Caco-2 (cell line): Measurements from ENCODE around the gene IQCK. TPM values are rescaled to one million over a fixed set of nuclear protein-coding genes. Genes with fewer than 3 reads are reported as not detected.

Experiments
- BruUV-seq: library from RNA; stranded (reverse); fragments of 400-500 nt; replicated peaks from 2 replicates; lab custom pipeline; 2021; lab: Mats Ljungman, UMichigan
- CTCF ChIA-PET: fragments of 300-600 bp; sonication (Branson Sonifier 250); formaldehyde crosslinking; loops from one replicate; lab custom pipeline; 2022; ENCODE audit warnings: antibody characterized with exemption; lab: Charles Lee
- POLR2A ChIA-PET: fragments of 300-600 bp; sonication (Branson Sonifier 250); formaldehyde crosslinking; loops from one replicate; lab custom pipeline; 2022; ENCODE audit warnings: antibody characterized with exemption; lab: Charles Lee
- DNase-seq, 2 experiments: peaks; one replicate each; pipeline versions ENCODE4 v3.0.0 to v3.0.0-alpha.2; 2020 to 2022
- H3K27me3 ChIP-seq: replicated peaks from 2 replicates; pipeline ENCODE4 v1.6.0; 2011; ENCODE audit warnings: low read length; ENCODE audit not compliant: control insufficient read depth, insufficient read depth
- H3K36me3 ChIP-seq: 2 replicates; pipeline ENCODE4 v1.5.1; 2011; ENCODE audit warnings: low read length; ENCODE audit not compliant: control insufficient read depth, insufficient read depth
- H3K4me1 ChIP-seq: fragments of 250-450 bp; sonication (Bioruptor Pico); 2 replicates; pipeline ENCODE4 v1.5.1; 2020; ENCODE audit warnings: mild to moderate bottlenecking
- H3K4me3 ChIP-seq: 2 replicates; pipeline ENCODE4 v1.5.1; 2011; ENCODE audit warnings: low read depth, mild to moderate bottlenecking, control low read depth, low read length
- H3K9me3 ChIP-seq: fragments of 250-450 bp; sonication (Bioruptor Pico); 2 replicates; pipeline ENCODE4 v1.5.1; 2020; ENCODE audit warnings: mild to moderate bottlenecking, moderate library complexity
- H3K27ac Mint-ChIP-seq: one replicate; pipeline ENCODE4 v1.8.0; 2022; ENCODE audit warnings: mixed read lengths; ENCODE audit not compliant: unreplicated experiment
- H3K27me3 Mint-ChIP-seq: one replicate; pipeline ENCODE4 v1.8.0; 2022; ENCODE audit warnings: mixed read lengths; ENCODE audit not compliant: insufficient read depth, unreplicated experiment
- H3K36me3 Mint-ChIP-seq: one replicate; pipeline ENCODE4 v1.8.0; 2022; ENCODE audit warnings: mild to moderate bottlenecking, mixed read lengths; ENCODE audit not compliant: insufficient read depth, unreplicated experiment
- H3K4me1 Mint-ChIP-seq: one replicate; pipeline ENCODE4 v1.8.0; 2022; ENCODE audit warnings: low read depth, mixed read lengths; ENCODE audit not compliant: unreplicated experiment
- H3K4me3 Mint-ChIP-seq: one replicate; pipeline ENCODE4 v1.8.0; 2022; ENCODE audit warnings: mild to moderate bottlenecking, moderate library complexity, mixed read lengths; ENCODE audit not compliant: unreplicated experiment
- H3K9me3 Mint-ChIP-seq: one replicate; pipeline ENCODE4 v1.8.0; 2022; ENCODE audit warnings: mixed read lengths; ENCODE audit not compliant: unreplicated experiment
- intact Hi-C: fragments of 100-400 bp; cut with micrococcal nuclease; formaldehyde crosslinking; loops from one replicate; pipeline ENCODE4 v1.10.0; 2022; ENCODE audit not compliant: unreplicated experiment
- total RNA-seq: library from RNA; stranded (reverse); gene quantifications from 2 replicates; pipeline ENCODE4 v1.2.3, GENCODE V29; 2022
- TF ChIP-seq, protein P1 (sequence below), 2 experiments: fragments of 200-600 bp in 1 of 2; IDR thresholded peaks; 1 replicate in 1 of 2; 2 replicates in 1 of 2; pipeline versions ENCODE4 v1.5.1 to v1.8.0; 2011 to 2022; ENCODE audit warnings: antibody characterized with exemption in 1 of 2, control low read depth in 1 of 2, inconsistent platforms in 1 of 2, low read depth in 1 of 2, low read length in 1 of 2, mild to moderate bottlenecking in 1 of 2, moderate library complexity in 1 of 2; ENCODE audit not compliant: insufficient read depth in 1 of 2, severe bottlenecking in 1 of 2, unreplicated experiment in 1 of 2

Gene IQCK
- total RNA-seq, 1 experiment from 2014 or later, result 2.0 TPM

DNA sequence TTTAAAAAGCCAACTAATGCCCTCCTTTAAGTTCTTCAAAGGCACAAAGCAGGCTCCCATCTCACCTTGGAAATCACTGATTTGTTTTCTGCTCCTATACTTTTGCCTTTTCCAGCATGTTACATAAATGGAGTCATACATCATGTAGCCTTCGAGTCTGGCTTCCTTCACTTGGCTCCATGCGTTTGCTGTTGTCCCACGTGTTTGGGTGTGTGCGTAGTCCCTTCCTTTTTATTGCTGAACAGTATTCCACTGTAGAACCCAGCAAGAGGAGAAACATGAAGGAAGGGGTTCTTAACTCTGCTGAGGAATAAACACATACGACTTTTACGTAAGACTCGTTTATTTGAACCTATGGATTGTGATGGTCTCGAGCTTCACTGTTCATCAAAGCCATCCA, 84.5 kb downstream of the IQCK start:
- no peak for DNase-seq
- H3K27me3 ChIP-seq, result no peaks in the 10 kb centered on the region
- H3K36me3 Mint-ChIP-seq, result no peaks in the 10 kb centered on the region
- no peak overlapping the region for H3K4me3 ChIP-seq
- ChIA-PET POLR2A (no interaction called here), CTCF (no interaction called here)
- no peak overlapping the region for H3K27ac Mint-ChIP-seq
- H3K4me1 ChIP-seq, result no peaks in the 10 kb centered on the region
- H3K27me3 Mint-ChIP-seq, result no peaks in the 10 kb centered on the region
- intact Hi-C loops, result no loop called here
- TF ChIP-seq, protein P1, sequence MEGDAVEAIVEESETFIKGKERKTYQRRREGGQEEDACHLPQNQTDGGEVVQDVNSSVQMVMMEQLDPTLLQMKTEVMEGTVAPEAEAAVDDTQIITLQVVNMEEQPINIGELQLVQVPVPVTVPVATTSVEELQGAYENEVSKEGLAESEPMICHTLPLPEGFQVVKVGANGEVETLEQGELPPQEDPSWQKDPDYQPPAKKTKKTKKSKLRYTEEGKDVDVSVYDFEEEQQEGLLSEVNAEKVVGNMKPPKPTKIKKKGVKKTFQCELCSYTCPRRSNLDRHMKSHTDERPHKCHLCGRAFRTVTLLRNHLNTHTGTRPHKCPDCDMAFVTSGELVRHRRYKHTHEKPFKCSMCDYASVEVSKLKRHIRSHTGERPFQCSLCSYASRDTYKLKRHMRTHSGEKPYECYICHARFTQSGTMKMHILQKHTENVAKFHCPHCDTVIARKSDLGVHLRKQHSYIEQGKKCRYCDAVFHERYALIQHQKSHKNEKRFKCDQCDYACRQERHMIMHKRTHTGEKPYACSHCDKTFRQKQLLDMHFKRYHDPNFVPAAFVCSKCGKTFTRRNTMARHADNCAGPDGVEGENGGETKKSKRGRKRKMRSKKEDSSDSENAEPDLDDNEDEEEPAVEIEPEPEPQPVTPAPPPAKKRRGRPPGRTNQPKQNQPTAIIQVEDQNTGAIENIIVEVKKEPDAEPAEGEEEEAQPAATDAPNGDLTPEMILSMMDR (IDR thresholded peaks at IDR 0.05; ENCODE audit: insufficient read depth in 1 of 2, low read depth in 1 of 2, low read length in 1 of 2, severe bottlenecking in 1 of 2, unreplicated experiment in 1 of 2), result no peak
- H3K9me3 ChIP-seq, result peaks cover 10% of the 10 kb centered on the region
- H3K36me3 ChIP-seq, result no peaks in the 10 kb centered on the region
- no peak overlapping the region for H3K4me3 Mint-ChIP-seq
- H3K9me3 Mint-ChIP-seq, result peaks cover 10% of the 10 kb centered on the region
- BruUV-seq, result no TSS peak
- H3K4me1 Mint-ChIP-seq, result no peaks in the 10 kb centered on the region

DNA sequence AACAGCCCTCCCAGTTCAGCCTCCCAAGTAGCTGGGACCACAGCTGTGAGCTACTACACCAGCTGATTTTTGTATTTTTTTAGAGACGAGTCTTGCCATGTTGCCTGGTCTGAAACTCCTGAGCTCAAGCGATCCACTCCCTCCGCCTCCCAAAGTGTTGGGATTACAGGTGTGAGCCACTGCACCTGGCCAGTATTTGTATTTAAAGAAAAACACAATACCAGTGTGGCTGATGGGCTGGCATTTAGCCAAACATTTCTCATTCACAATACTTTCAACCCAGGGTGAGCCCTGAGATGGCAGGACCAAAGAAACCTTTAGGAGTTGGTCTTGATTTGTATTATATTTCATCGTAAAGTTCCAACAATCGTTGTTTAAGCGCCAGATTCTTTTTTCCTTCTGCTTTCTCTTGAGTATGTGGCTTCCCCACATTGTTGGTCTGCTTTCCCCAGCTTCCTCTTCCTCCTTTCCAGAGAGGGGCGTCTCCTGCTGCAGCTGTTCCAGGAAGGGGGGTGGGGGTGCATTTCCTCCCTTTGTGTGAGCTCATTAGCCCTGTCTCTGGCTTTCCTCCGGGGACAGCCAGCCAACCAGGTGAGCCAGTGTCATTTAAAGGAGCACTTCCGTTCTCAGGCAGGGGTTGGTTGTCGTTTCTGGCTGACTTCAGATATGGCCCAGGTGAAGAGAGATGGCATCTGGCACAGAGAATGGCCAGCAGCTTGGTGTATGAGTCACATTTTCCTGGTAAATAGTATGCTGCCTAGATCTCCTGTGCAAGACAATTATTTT, 86.7 kb downstream of the IQCK start:
- ChIA-PET POLR2A (no interaction called here), CTCF (no interaction called here)
- Histone ChIP-seq H3K4me3 (no peak overlapping the region), H3K4me1 (peaks cover 20% of the 10 kb centered on the region), H3K9me3 (peaks cover 10% of the 10 kb centered on the region), H3K36me3 (no peaks in the 10 kb centered on the region), H3K27me3 (no peaks in the 10 kb centered on the region)
- H3K36me3 Mint-ChIP-seq, result no peaks in the 10 kb centered on the region
- H3K4me1 Mint-ChIP-seq, result no peaks in the 10 kb centered on the region
- intact Hi-C loops, result no loop called here
- TF ChIP-seq, protein P1 (IDR thresholded peaks at IDR 0.05; ENCODE audit: insufficient read depth in 1 of 2, low read depth in 1 of 2, low read length in 1 of 2, severe bottlenecking in 1 of 2, unreplicated experiment in 1 of 2), result no peak
- DNase-seq, result no peak
- no TSS peak for BruUV-seq
- peaks cover 10% of the 10 kb centered on the region for H3K9me3 Mint-ChIP-seq
- no peaks in the 10 kb centered on the region for H3K27me3 Mint-ChIP-seq
- H3K4me3 Mint-ChIP-seq, result no peak overlapping the region
- no peak overlapping the region for H3K27ac Mint-ChIP-seq

DNA sequence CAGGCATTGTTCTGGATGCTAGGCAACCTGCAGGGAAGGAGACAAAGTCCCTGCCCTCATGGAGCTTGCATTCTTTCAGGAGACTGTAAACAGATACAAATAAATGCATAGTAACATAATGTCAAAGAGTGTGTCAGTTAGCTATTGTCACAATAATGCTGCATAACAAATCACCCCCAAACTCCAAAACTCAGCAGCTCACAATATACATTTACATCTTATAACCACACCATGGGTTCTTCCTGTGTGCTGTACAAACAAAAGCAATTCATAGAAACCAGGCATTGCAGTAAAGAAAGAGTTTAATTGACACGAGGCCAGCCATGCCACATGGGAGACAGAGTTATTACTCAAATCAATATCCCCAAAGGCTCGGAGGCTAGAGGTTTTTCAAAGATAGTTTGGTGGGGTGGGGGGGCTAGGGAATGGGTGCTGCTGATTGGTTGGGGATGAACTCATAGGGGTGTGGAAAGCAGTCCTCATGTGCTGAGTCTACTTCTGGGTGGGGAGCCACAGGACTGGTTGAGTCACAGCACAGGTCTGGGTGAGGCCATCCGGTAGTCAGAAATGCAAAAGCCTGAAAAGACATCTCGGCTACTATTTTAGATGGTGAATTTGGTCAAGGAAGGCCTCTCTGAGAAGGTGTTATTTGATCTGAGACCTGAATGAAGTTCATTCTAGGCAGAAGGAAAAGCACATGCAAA, 87.5 kb downstream of the IQCK start:
- Mint-ChIP-seq H3K4me1 (no peaks in the 10 kb centered on the region), H3K27ac (no peak overlapping the region), H3K4me3 (no peak overlapping the region), H3K9me3 (peaks cover 10% of the 10 kb centered on the region), H3K27me3 (no peaks in the 10 kb centered on the region), H3K36me3 (no peaks in the 10 kb centered on the region)
- H3K4me3 ChIP-seq, result no peak overlapping the region
- H3K27me3 ChIP-seq, result no peaks in the 10 kb centered on the region
- H3K9me3 ChIP-seq, result peaks cover 10% of the 10 kb centered on the region
- ChIA-PET POLR2A (no interaction called here), CTCF (no interaction called here)
- TF ChIP-seq, protein P1 (IDR thresholded peaks at IDR 0.05; ENCODE audit: insufficient read depth in 1 of 2, low read depth in 1 of 2, low read length in 1 of 2, severe bottlenecking in 1 of 2, unreplicated experiment in 1 of 2), result no peak
- H3K36me3 ChIP-seq, result no peaks in the 10 kb centered on the region
- no TSS peak for BruUV-seq
- DNase-seq, result no peak
- intact Hi-C loops, result no loop called here
- peaks cover 27% of the 10 kb centered on the region for H3K4me1 ChIP-seq
